ENCODE results near the gene PKDREJ.
"Not testable (repeated sequence)": the region's sequence is repeated elsewhere in the genome, so short reads cannot be mapped to it uniquely, and the experiment has no call there.

The PKDREJ gene

GRCh38 chr22:46272762-46273431 is 9.8 kb upstream of the PKDREJ start:
- no peak overlapping the region for H3K4me3 Mint-ChIP-seq
- H3K4me1 Mint-ChIP-seq, result peaks cover 13% of the 10 kb centered on the region
- TF ChIP-seq CTCF (IDR thresholded peaks at IDR 0.05), result no peak
- H3K27me3 Mint-ChIP-seq (ENCODE audit: low read depth, poor library complexity), result peaks cover 10% of the 10 kb centered on the region
- H3K36me3 Mint-ChIP-seq (ENCODE audit: low read depth), result peaks cover 30% of the 10 kb centered on the region
- H3K27ac Mint-ChIP-seq, result no peak overlapping the region
- H3K9me3 Mint-ChIP-seq, result no peaks in the 10 kb centered on the region
- DNase-seq, result no peak

GRCh38 chr22:46272196-46272595 is 9.1 kb upstream of the PKDREJ start:
- Mint-ChIP-seq H3K4me1 (peaks cover 18% of the 10 kb centered on the region), H3K36me3 (ENCODE audit: low read depth) (peaks cover 26% of the 10 kb centered on the region), H3K4me3 (no peak overlapping the region), H3K27me3 (ENCODE audit: low read depth, poor library complexity) (peaks cover 15% of the 10 kb centered on the region), H3K27ac (no peak overlapping the region), H3K9me3 (peaks cover 3% of the 10 kb centered on the region)
- DNase-seq, result no peak
- TF ChIP-seq CTCF (IDR thresholded peaks at IDR 0.05), result no peak

- Mint-ChIP-seq H3K36me3 (ENCODE audit: low read depth) (peaks cover 13% of the 10 kb centered on the region), H3K9me3 (peaks cover 28% of the 10 kb centered on the region), H3K4me1 (peaks cover 20% of the 10 kb centered on the region), H3K4me3 (peak overlapping the region; percentile 90), H3K27ac (no peak overlapping the region), H3K27me3 (ENCODE audit: low read depth, poor library complexity) (peaks cover 39% of the 10 kb centered on the region)
- TF ChIP-seq CTCF (IDR thresholded peaks at IDR 0.05), result no peak
- DNase-seq, result no peak
Measured at GRCh38 chr22:46269564-46269963, 6.4 kb upstream of the PKDREJ start.

GRCh38 chr22:46267431-46268279 is 4.5 kb upstream of the PKDREJ start, which contains the start of gene TTC38:
Gene TTC38 (plus strand): TSS chr22:46268008. CDS start chr22:46268040, 32 bp downstream.
- Mint-ChIP-seq H3K27ac (no peak within 1 kb of the TSS), H3K4me3 (peak within 1 kb of the TSS; percentile 90), H3K4me1 (peaks cover 20% of the 10 kb centered on the region), H3K36me3 (ENCODE audit: low read depth) (peaks cover 21% of the 10 kb centered on the region), H3K27me3 (ENCODE audit: low read depth, poor library complexity) (peaks cover 56% of the 10 kb centered on the region), H3K9me3 (peaks cover 41% of the 10 kb centered on the region)
- DNase-seq, result peak; percentile 86
- no peak for TF ChIP-seq CTCF (IDR thresholded peaks at IDR 0.05)

GRCh38 chr22:46265627-46266026 is 2.5 kb upstream of the PKDREJ start:
- not testable (repeated sequence) for DNase-seq, H3K27ac Mint-ChIP-seq, H3K4me3 Mint-ChIP-seq
- H3K27me3 Mint-ChIP-seq (ENCODE audit: low read depth, poor library complexity), result peaks cover 73% of the 10 kb centered on the region
- peaks cover 20% of the 10 kb centered on the region for H3K4me1 Mint-ChIP-seq
- H3K36me3 Mint-ChIP-seq (ENCODE audit: low read depth), result peaks cover 37% of the 10 kb centered on the region
- peaks cover 61% of the 10 kb centered on the region for H3K9me3 Mint-ChIP-seq

GRCh38 chr22:46264520-46264919 is 1.4 kb upstream of the PKDREJ start:
- Mint-ChIP-seq H3K9me3 (peaks cover 72% of the 10 kb centered on the region), H3K4me1 (peaks cover 13% of the 10 kb centered on the region), H3K36me3 (ENCODE audit: low read depth) (peaks cover 44% of the 10 kb centered on the region), H3K27me3 (ENCODE audit: low read depth, poor library complexity) (peaks cover 84% of the 10 kb centered on the region)
- not testable (repeated sequence) for DNase-seq, H3K27ac Mint-ChIP-seq, H3K4me3 Mint-ChIP-seq

All from nephron progenitor cell (in vitro differentiated cells).